H1 (cell line): ENCODE results near the gene MAD2L2.

Experiments used
- CREB1 ChIP-seq: IDR thresholded peaks from 2 replicates; pipeline ENCODE4 v1.6.1; 2012; ENCODE audit warnings: inconsistent platforms
- JUN ChIP-seq: IDR thresholded peaks from 2 replicates; pipeline ENCODE4 v1.6.1; 2011; ENCODE audit warnings: low read depth, mild to moderate bottlenecking, improper control_type of control experiment, low read length
- POLR2A ChIP-seq, 2 experiments: IDR thresholded peaks; 1 replicate in 1 of 2; 2 replicates in 1 of 2; pipeline ENCODE4 v1.6.1; 2011; ENCODE audit warnings: low read depth in 2 of 2, low read length in 2 of 2, mild to moderate bottlenecking in 2 of 2; ENCODE audit errors: control extremely low read depth in 1 of 2
- SIRT6 ChIP-seq: IDR thresholded peaks from one replicate; pipeline ENCODE4 v1.7.1; 2012; ENCODE audit warnings: low read length, inconsistent platforms
- TAF1 ChIP-seq: IDR thresholded peaks from 2 replicates; pipeline ENCODE4 v1.6.1; 2011; ENCODE audit warnings: mild to moderate bottlenecking, low read depth, low read length
- TAF7 ChIP-seq: optimal IDR thresholded peaks from 2 replicates; pipeline ENCODE3; 2011; ENCODE audit warnings: low read depth, mild to moderate bottlenecking, inconsistent platforms, low read length, moderate library complexity, borderline replicate concordance
- TCF12 ChIP-seq: IDR thresholded peaks from 2 replicates; pipeline ENCODE4 v1.6.1; 2011; ENCODE audit warnings: low read depth, mild to moderate bottlenecking, low read length
- TF ChIP-seq, protein P1 (sequence below), 3 experiments: IDR thresholded peaks; 1 replicate in 2 of 3; 2 replicates in 1 of 3; pipeline versions ENCODE4 v1.5.1 to v1.6.1; 2011; ENCODE audit warnings: low read length in 3 of 3, mild to moderate bottlenecking in 3 of 3, inconsistent platforms in 2 of 3, low read depth in 1 of 3, moderate library complexity in 1 of 3; ENCODE audit not compliant: insufficient read depth in 1 of 3; ENCODE audit errors: control extremely low read depth in 1 of 3
- TF ChIP-seq, protein P2 (sequence below): IDR thresholded peaks from 2 replicates; pipeline ENCODE4 v1.6.1; 2012; ENCODE audit warnings: low read length, inconsistent platforms

- TF ChIP-seq, protein P1, sequence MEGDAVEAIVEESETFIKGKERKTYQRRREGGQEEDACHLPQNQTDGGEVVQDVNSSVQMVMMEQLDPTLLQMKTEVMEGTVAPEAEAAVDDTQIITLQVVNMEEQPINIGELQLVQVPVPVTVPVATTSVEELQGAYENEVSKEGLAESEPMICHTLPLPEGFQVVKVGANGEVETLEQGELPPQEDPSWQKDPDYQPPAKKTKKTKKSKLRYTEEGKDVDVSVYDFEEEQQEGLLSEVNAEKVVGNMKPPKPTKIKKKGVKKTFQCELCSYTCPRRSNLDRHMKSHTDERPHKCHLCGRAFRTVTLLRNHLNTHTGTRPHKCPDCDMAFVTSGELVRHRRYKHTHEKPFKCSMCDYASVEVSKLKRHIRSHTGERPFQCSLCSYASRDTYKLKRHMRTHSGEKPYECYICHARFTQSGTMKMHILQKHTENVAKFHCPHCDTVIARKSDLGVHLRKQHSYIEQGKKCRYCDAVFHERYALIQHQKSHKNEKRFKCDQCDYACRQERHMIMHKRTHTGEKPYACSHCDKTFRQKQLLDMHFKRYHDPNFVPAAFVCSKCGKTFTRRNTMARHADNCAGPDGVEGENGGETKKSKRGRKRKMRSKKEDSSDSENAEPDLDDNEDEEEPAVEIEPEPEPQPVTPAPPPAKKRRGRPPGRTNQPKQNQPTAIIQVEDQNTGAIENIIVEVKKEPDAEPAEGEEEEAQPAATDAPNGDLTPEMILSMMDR (IDR thresholded peaks at IDR 0.05; ENCODE audit: control extremely low read depth in 1 of 3, insufficient read depth in 1 of 3, low read depth in 1 of 3, low read length in 3 of 3) = no peak
- TF ChIP-seq CREB1 = no peak
- no peak for TF ChIP-seq TAF1
- peak in 1 of 2 experiments; percentile 64; a peak in 2 of 3 replicates for TF ChIP-seq POLR2A (IDR thresholded peaks at IDR 0.05; ENCODE audit: control extremely low read depth in 1 of 2, low read depth in 2 of 2, low read length in 2 of 2)
- TF ChIP-seq TAF7 = no peak
- no peak for TF ChIP-seq JUN
- no peak for TF ChIP-seq SIRT6
- TF ChIP-seq, protein P2, sequence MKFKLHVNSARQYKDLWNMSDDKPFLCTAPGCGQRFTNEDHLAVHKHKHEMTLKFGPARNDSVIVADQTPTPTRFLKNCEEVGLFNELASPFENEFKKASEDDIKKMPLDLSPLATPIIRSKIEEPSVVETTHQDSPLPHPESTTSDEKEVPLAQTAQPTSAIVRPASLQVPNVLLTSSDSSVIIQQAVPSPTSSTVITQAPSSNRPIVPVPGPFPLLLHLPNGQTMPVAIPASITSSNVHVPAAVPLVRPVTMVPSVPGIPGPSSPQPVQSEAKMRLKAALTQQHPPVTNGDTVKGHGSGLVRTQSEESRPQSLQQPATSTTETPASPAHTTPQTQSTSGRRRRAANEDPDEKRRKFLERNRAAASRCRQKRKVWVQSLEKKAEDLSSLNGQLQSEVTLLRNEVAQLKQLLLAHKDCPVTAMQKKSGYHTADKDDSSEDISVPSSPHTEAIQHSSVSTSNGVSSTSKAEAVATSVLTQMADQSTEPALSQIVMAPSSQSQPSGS = no peak
- TF ChIP-seq TCF12 = no peak
Observed at GRCh38 chr1:11671544-11672286, 9.2 kb downstream of the MAD2L2 start.
